ENCODE measurements around the gene MGMT.

GRCh38 chr10:129472696-129473555 lies 5.9 kb downstream of the MGMT start:
- no peak for TF ChIP-seq CTCF (IDR thresholded peaks at IDR 0.05)
- no peak for TF ChIP-seq POLR2A (IDR thresholded peaks at IDR 0.05)
- TF ChIP-seq POLR2AphosphoS5 (IDR thresholded peaks at IDR 0.05) = no peak
